GM21360 (cell line): ENCODE data around the gene PGM5.

Source experiments
- ATAC-seq: cut with Tn5 transposase; IDR thresholded peaks from one replicate; pipeline ENCODE4 v1.9.1; 2021; ENCODE audit warnings: mild to moderate bottlenecking, moderate library complexity; ENCODE audit not compliant: unreplicated experiment

Gene PGM5

GRCh38 chr9:68574150-68574549 lies 217.7 kb downstream of the PGM5 start:
- no peak for ATAC-seq

- no peak for ATAC-seq
Measured at GRCh38 chr9:68575817-68576216, 219.4 kb downstream of the PGM5 start.

- ATAC-seq = no peak
Measured at GRCh38 chr9:68577774-68578591, 221.6 kb downstream of the PGM5 start.
